Measurements from ENCODE around the gene GDF7. TPM values are rescaled to one million over a fixed set of nuclear protein-coding genes. Genes with fewer than 3 reads are reported as not detected.

GDF7 gene
- total and polyA plus RNA-seq, 2 donors from 2014 or later = 1.8 to 12.5 TPM

- intact Hi-C loops (cut with DNase I) = no loop called here
- Histone ChIP-seq H3K27ac (ENCODE audit: low read depth in 2 of 2, low read length in 2 of 2) (no peak overlapping the region), H3K4me3 (ENCODE audit: low read length in 3 of 3) (no peak overlapping the region), H3K9me3 (ENCODE audit: control insufficient read depth in 2 of 3, insufficient read depth in 1 of 3, low read length in 3 of 3) (no peaks in the 10 kb centered on the region), H3K9ac (ENCODE audit: low read length in 3 of 3) (no peak overlapping the region), H3K27me3 (ENCODE audit: control insufficient read depth, insufficient read depth, low read length) (peaks cover 30% of the 10 kb centered on the region), H3K4me1 (ENCODE audit: control insufficient read depth in 2 of 3, insufficient read depth in 2 of 3, low read depth in 1 of 3, low read length in 3 of 3) (peaks cover 0 to 15% (median 5%) of the 10 kb centered on the region in 3 donors), H3K36me3 (ENCODE audit: control insufficient read depth in 2 of 3, insufficient read depth in 3 of 3, low read length in 3 of 3) (no peaks in the 10 kb centered on the region)
- FAIRE-seq = no peak
- TF ChIP-seq CTCF (IDR thresholded peaks at IDR 0.05; ENCODE audit: borderline replicate concordance, extremely low read depth, insufficient read depth) = peak; percentile 99
- DNase-seq = peak; percentile 78 to 90 (median 85)
Observed at GRCh38 chr2:20661421-20662307, 5.3 kb upstream of the GDF7 start.

- intact Hi-C loops (cut with DNase I) = no loop called here
- DNase-seq = peak in 2 of 5 donors; percentile 31 to 49
- TF ChIP-seq CTCF (IDR thresholded peaks at IDR 0.05; ENCODE audit: borderline replicate concordance, extremely low read depth, insufficient read depth) = no peak
- H3K36me3 ChIP-seq (ENCODE audit: control insufficient read depth in 2 of 3, insufficient read depth in 3 of 3, low read length in 3 of 3) = no peaks in the 10 kb centered on the region
- H3K4me1 ChIP-seq (ENCODE audit: control insufficient read depth in 2 of 3, insufficient read depth in 2 of 3, low read depth in 1 of 3, low read length in 3 of 3) = peaks cover 0 to 15% (median 5%) of the 10 kb centered on the region in 3 donors
- no peak overlapping the region for H3K9ac ChIP-seq (ENCODE audit: low read length in 3 of 3)
- no peaks in the 10 kb centered on the region for H3K9me3 ChIP-seq (ENCODE audit: control insufficient read depth in 2 of 3, insufficient read depth in 1 of 3, low read length in 3 of 3)
- FAIRE-seq = no peak
- H3K27ac ChIP-seq (ENCODE audit: low read depth in 2 of 2, low read length in 2 of 2) = no peak overlapping the region
- H3K4me3 ChIP-seq (ENCODE audit: low read length in 3 of 3) = no peak overlapping the region
- peaks cover 30% of the 10 kb centered on the region for H3K27me3 ChIP-seq (ENCODE audit: control insufficient read depth, insufficient read depth, low read length)
Observed at GRCh38 chr2:20662308-20662937, 4.5 kb upstream of the GDF7 start.

GRCh38 chr2:20663196-20664070 is 3.5 kb upstream of the GDF7 start:
- peaks cover 33% of the 10 kb centered on the region for H3K27me3 ChIP-seq (ENCODE audit: control insufficient read depth, insufficient read depth, low read length)
- H3K27ac ChIP-seq (ENCODE audit: low read depth in 2 of 2, low read length in 2 of 2) = peak overlapping the region; percentile 36 to 55
- intact Hi-C loops (cut with DNase I) = no loop called here

More at GRCh38 chr2:20663196-20664070, 3.5 kb upstream of the GDF7 start:
- TF ChIP-seq CTCF (IDR thresholded peaks at IDR 0.05; ENCODE audit: borderline replicate concordance, extremely low read depth, insufficient read depth) = no peak
- FAIRE-seq = no peak
- no peak overlapping the region for H3K9ac ChIP-seq (ENCODE audit: low read length in 3 of 3)
- H3K9me3 ChIP-seq (ENCODE audit: control insufficient read depth in 2 of 3, insufficient read depth in 1 of 3, low read length in 3 of 3) = no peaks in the 10 kb centered on the region
- peaks cover 0 to 23% (median 8%) of the 10 kb centered on the region in 3 donors for H3K4me1 ChIP-seq (ENCODE audit: control insufficient read depth in 2 of 3, insufficient read depth in 2 of 3, low read depth in 1 of 3, low read length in 3 of 3)
- DNase-seq = peak in 2 of 5 donors; percentile 40 to 83
- no peak overlapping the region for H3K4me3 ChIP-seq (ENCODE audit: low read length in 3 of 3)
- no peaks in the 10 kb centered on the region for H3K36me3 ChIP-seq (ENCODE audit: control insufficient read depth in 2 of 3, insufficient read depth in 3 of 3, low read length in 3 of 3)

All from kidney (tissue), 14 donors.